A549 treated with AZD9567 at 1 μM for 4 hours (cell line): Measurements from ENCODE around the gene TMPRSS12. TPM values are rescaled to one million over a fixed set of nuclear protein-coding genes. Genes with fewer than 3 reads are reported as not detected.

Experiments
- total RNA-seq: library from RNA; stranded (reverse); fragments of 200-300 nt; extraction: Qiagen RNA extraction; gene quantifications from 5 replicates; pipeline ENCODE4 v1.2.3, GENCODE V29; 2022; ENCODE audit not compliant: insufficient read depth

TMPRSS12 gene, protein sequence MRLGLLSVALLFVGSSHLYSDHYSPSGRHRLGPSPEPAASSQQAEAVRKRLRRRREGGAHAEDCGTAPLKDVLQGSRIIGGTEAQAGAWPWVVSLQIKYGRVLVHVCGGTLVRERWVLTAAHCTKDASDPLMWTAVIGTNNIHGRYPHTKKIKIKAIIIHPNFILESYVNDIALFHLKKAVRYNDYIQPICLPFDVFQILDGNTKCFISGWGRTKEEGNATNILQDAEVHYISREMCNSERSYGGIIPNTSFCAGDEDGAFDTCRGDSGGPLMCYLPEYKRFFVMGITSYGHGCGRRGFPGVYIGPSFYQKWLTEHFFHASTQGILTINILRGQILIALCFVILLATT
- not detected in 5 replicates for total RNA-seq

DNA sequence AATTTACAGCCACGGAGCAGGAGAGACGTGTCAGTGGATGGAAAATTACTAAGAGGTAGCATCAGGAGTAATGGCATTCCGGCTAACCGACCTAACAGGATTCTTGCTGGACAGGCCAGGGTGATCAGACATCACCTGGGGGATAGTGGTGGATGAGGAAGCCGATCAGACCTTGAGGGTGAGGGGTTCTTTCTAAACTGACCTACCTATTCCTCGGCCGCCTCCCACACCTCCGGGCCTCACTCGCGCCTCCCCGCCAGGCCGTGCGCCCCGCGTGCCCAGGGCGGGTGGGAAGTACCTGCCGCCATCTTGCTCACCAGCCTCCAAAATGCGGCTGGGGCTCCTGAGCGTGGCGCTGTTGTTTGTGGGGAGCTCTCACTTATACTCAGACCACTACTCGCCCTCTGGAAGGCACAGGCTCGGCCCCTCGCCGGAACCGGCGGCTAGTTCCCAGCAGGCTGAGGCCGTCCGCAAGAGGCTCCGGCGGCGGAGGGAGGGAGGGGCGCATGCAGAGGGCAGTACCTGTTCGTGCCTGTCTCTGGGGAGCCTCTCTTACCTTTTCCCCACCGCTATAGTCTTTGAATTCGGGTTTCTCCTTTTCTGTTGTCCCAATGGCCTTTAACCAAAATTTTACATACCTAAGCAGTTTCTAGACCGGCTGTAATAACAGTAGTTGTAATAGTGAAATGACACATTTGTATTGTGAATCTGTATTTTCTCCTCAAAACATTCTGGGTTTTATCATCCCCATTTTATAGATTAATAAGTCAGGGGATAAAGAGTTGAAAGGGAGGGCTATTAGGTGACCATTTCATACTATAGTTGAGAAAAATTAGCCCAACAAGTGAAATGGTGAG, at the start of gene TMPRSS12:
Gene TMPRSS12 (plus strand): TSS at position 290 of the 857 bp plus-strand sequence. CDS start 39 bp downstream, at position 329.

Other genes starting within 250 kb of the TMPRSS12 start
- gene ATF1, start 78.8 kb upstream of the TMPRSS12 start, total RNA-seq, result 31.7 to 39.0 TPM (median 37.4 TPM) in 5 replicates
- gene HIGD1C, start 109.6 kb downstream of the TMPRSS12 start, total RNA-seq, result not detected in 5 replicates
- gene SLC11A2, start 183.5 kb downstream of the TMPRSS12 start, total RNA-seq, result 16.1 to 22.4 TPM (median 20.5 TPM) in 5 replicates
- gene LETMD1, start 205.4 kb downstream of the TMPRSS12 start, total RNA-seq, result 22.5 to 27.9 TPM (median 23.5 TPM) in 5 replicates
- 13.8 to 16.0 TPM (median 14.4 TPM) in 5 replicates for gene CSRNP2, start 240.7 kb downstream of the TMPRSS12 start, total RNA-seq